ENCODE data around the gene SERPINB6. TPM values are rescaled to one million over a fixed set of nuclear protein-coding genes. Genes with fewer than 3 reads are reported as not detected.

Gene SERPINB6
- polyA plus RNA-seq, 1 donor (not counting 4 experiments of a cell fraction or from before 2014, with no cell fraction given), result 66.4 TPM

- DNase-seq (ENCODE audit: low read depth, low spot score), result no peak
- dilution Hi-C loops (cut with MboI; ENCODE audit: extremely low pct_ligation_motif_present, low sequenced_read_pairs), result no loop called here
Observed at GRCh38 chr6:2961506-2961905, 9.9 kb downstream of the SERPINB6 start.

GRCh38 chr6:2960935-2961334, 10.4 kb downstream of the SERPINB6 start:
- no peak overlapping the region for H2AFZ ChIP-seq (ENCODE audit: control insufficient read depth, low read length)
- no peaks in the 10 kb centered on the region for H3K9me3 ChIP-seq (ENCODE audit: control insufficient read depth, low read depth, low read length)
- DNase-seq (ENCODE audit: low read depth, low spot score) (no peak), FAIRE-seq (no peak)
- peaks cover 2% of the 10 kb centered on the region for H3K79me2 ChIP-seq (ENCODE audit: control insufficient read depth, insufficient read depth, low read length)
- dilution Hi-C loops (cut with MboI; ENCODE audit: extremely low pct_ligation_motif_present, low sequenced_read_pairs), result no loop called here
- H3K9me1 ChIP-seq (ENCODE audit: control insufficient read depth, extremely low read depth, insufficient read depth, low read length), result no peaks in the 10 kb centered on the region
- H3K4me1 ChIP-seq (ENCODE audit: control insufficient read depth, extremely low read depth, insufficient read depth, low read length), result peaks cover 8% of the 10 kb centered on the region
- no peak overlapping the region for H3K4me3 ChIP-seq (ENCODE audit: control insufficient read depth in 2 of 3, extremely low read depth in 1 of 3, insufficient read depth in 2 of 3, low read depth in 1 of 3, low read length in 3 of 3)
- peaks cover 0 to 2% of the 10 kb centered on the region in 2 experiments for H3K36me3 ChIP-seq (ENCODE audit: control insufficient read depth in 2 of 2, extremely low read depth in 1 of 2, insufficient read depth in 2 of 2, low read length in 2 of 2)
- H3K4me2 ChIP-seq (ENCODE audit: control insufficient read depth, extremely low read depth, insufficient read depth, low read depth, low read length), result no peak overlapping the region
- no peak for TF ChIP-seq EZH2 (IDR thresholded peaks at IDR 0.05; ENCODE audit: low read length)
- no peak for TF ChIP-seq CTCF (optimal IDR thresholded peaks at IDR 0.05 in 1 of 3, IDR thresholded peaks at IDR 0.05 in 1 of 3, conservative IDR thresholded peaks at IDR 0.05 in 1 of 3; ENCODE audit: extremely low read depth in 1 of 3, insufficient read depth in 2 of 3, low read length in 3 of 3)
- no peaks in the 10 kb centered on the region for H3K27me3 ChIP-seq (ENCODE audit: control insufficient read depth, extremely low read depth, insufficient read depth, low read length)
- no peak overlapping the region for H3K27ac ChIP-seq (ENCODE audit: control insufficient read depth, insufficient read depth, low read length)
- H3K9ac ChIP-seq (ENCODE audit: control insufficient read depth, extremely low read depth, insufficient read depth, low read length), result no peak overlapping the region
- H4K20me1 ChIP-seq (ENCODE audit: control insufficient read depth, extremely low read depth, insufficient read depth, low read length), result no peaks in the 10 kb centered on the region

More at GRCh38 chr6:2961506-2961905, 9.9 kb downstream of the SERPINB6 start:
- FAIRE-seq, result no peak
- peaks cover 8% of the 10 kb centered on the region for H3K4me1 ChIP-seq (ENCODE audit: control insufficient read depth, extremely low read depth, insufficient read depth, low read length)
- H3K9me1 ChIP-seq (ENCODE audit: control insufficient read depth, extremely low read depth, insufficient read depth, low read length), result no peaks in the 10 kb centered on the region
- TF ChIP-seq EZH2 (IDR thresholded peaks at IDR 0.05; ENCODE audit: low read length), result no peak
- TF ChIP-seq CTCF (optimal IDR thresholded peaks at IDR 0.05 in 1 of 3, IDR thresholded peaks at IDR 0.05 in 1 of 3, conservative IDR thresholded peaks at IDR 0.05 in 1 of 3; ENCODE audit: extremely low read depth in 1 of 3, insufficient read depth in 2 of 3, low read length in 3 of 3), result no peak
- H2AFZ ChIP-seq (ENCODE audit: control insufficient read depth, low read length), result no peak overlapping the region
- H3K27me3 ChIP-seq (ENCODE audit: control insufficient read depth, extremely low read depth, insufficient read depth, low read length), result no peaks in the 10 kb centered on the region
- no peaks in the 10 kb centered on the region for H3K9me3 ChIP-seq (ENCODE audit: control insufficient read depth, low read depth, low read length)
- no peak overlapping the region for H3K27ac ChIP-seq (ENCODE audit: control insufficient read depth, insufficient read depth, low read length)
- H3K9ac ChIP-seq (ENCODE audit: control insufficient read depth, extremely low read depth, insufficient read depth, low read length), result no peak overlapping the region
- H3K4me2 ChIP-seq (ENCODE audit: control insufficient read depth, extremely low read depth, insufficient read depth, low read depth, low read length), result no peak overlapping the region
- no peaks in the 10 kb centered on the region for H4K20me1 ChIP-seq (ENCODE audit: control insufficient read depth, extremely low read depth, insufficient read depth, low read length)
- no peak overlapping the region for H3K4me3 ChIP-seq (ENCODE audit: control insufficient read depth in 2 of 3, extremely low read depth in 1 of 3, insufficient read depth in 2 of 3, low read depth in 1 of 3, low read length in 3 of 3)
- H3K36me3 ChIP-seq (ENCODE audit: control insufficient read depth in 2 of 2, extremely low read depth in 1 of 2, insufficient read depth in 2 of 2, low read length in 2 of 2), result peaks cover 0 to 2% of the 10 kb centered on the region in 2 experiments
- H3K79me2 ChIP-seq (ENCODE audit: control insufficient read depth, insufficient read depth, low read length), result peaks cover 2% of the 10 kb centered on the region
